Activated CD4-positive, alpha-beta T cell treated with anti-CD3 and anti-CD28 coated beads, Interleukin-10, Interleukin-2, amounts not matched to agents 100 ng/mL and 50 ng/mL, durations not matched to agents 16 hours and 8 hours (primary cell): Measurements from ENCODE around the gene GSTO2.

ENCODE experiments used
- DNase-seq: peaks from one replicate; pipeline ENCODE4 v3.0.0-alpha.2; 2020

The GSTO2 gene

DNA sequence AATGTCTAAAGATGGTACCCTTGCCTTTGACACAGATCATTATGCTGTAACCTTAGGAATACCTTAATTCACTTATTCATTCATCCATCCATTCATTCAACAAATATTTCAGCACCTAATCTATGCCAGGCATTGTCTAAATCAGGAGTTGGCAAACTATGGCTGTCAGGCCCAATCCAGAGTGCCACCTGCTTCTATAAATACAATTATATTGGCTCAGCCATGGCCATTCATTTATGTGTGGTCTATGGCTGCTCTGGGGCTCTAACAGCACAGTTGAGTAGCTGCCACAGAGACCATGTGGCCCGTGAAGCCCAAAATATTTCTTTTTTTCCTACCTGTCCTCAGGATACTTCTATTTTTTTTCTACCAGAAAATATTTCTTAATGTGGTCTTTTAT is 75.2 kb downstream of the GSTO2 start:
- DNase-seq: no peak

GRCh38 chr10:104345515-104345914 is 76.5 kb downstream of the GSTO2 start:
- DNase-seq: no peak

- peak; percentile 36 for DNase-seq
These were observed 77.0 kb downstream of the GSTO2 start for GRCh38 chr10:104345941-104346340.

- DNase-seq: no peak
These were observed 78.5 kb downstream of the GSTO2 start for GRCh38 chr10:104347295-104348045.

DNA sequence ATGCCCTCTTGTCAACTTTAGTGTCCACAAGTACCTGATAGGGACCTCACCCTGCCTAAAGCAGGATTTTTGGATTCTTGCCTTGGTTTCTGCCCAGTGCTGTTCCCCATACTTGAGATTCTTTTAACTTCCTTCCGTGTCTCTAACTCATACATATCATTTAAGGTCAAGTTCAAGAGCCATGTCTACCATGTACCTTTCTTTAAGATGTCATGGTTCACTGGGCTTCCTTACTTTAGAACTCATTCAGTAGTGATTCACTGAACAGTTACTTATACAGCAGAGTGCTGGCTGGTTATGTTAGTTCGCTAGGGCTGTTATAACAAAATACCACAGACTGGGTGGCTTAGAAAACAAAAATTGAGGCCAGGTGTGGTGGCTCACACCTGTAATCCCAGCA is 79.6 kb downstream of the GSTO2 start:
- no peak for DNase-seq

DNA sequence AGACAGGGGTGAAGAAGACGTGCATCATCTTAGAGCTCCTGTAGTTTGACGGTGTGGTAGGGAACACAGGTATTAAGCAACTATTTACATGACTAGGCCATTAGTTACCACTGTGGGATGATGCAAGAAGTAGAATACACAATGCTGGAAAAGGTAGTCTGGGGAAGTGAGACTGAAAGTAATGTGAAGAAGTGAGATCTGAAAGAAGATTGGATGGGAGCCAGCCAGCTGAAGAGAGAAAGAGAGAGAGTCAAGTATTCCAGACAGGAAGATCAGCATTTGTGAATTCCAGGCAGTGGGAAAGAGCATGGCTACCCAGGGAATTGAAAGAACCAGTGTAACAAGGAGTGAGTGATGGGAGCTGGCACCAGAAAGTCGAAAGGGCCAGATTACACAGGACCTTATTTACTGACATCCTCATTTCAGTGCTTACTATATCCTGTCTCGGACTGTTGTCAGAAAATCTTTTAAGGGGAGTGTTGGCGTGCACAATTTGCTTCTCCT is 80.7 kb downstream of the GSTO2 start:
- peak; percentile 43 for DNase-seq

- DNase-seq: peak; percentile 74
These were observed 81.2 kb downstream of the GSTO2 start for GRCh38 chr10:104350127-104350635.

- peak; percentile 69 for DNase-seq
These were observed 82.2 kb downstream of the GSTO2 start for GRCh38 chr10:104351061-104351702.

DNA sequence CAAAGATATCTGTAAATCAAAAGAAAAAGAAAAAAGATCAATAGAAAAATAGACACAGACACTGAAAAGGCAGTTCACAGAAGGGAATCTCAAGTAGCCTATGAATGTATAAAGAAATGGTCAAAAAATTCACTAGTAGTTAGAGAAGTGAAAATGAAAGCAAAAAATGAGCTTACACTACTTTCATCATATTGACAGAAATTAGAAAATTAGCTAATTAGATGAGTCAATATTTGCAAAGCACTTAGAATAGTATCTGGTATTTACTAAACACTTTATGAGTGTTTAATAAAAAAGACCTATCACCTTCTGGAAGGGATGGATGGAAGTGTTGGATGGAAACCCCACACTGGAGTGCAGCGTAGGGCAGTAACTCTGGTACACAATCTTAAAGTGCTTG is 82.9 kb downstream of the GSTO2 start:
- DNase-seq: peak; percentile 35

- DNase-seq: peak; percentile 96
These were observed 84.5 kb downstream of the GSTO2 start, which contains the start of gene CFAP58 for GRCh38 chr10:104353325-104354048. TSS of gene CFAP58 (plus strand) at chr10:104353833. CDS start at chr10:104353898, 65 bp downstream.
